DOHH2 (cell line): Measurements from ENCODE around the gene FOXB1.

Experiments used
- CTCF ChIP-seq: fragments of 200-600 bp; sonication (generic); IDR thresholded peaks from one replicate; pipeline ENCODE4 v1.5.1; 2014; ENCODE audit warnings: antibody characterized with exemption, mild to moderate bottlenecking, low read depth, low read length; ENCODE audit not compliant: poor library complexity, severe bottlenecking
- EZH2phosphoT487 ChIP-seq: fragments of 200-600 bp; sonication (generic); IDR thresholded peaks from 2 replicates; pipeline ENCODE4 v1.6.1; 2017; ENCODE audit warnings: borderline replicate concordance, mild to moderate bottlenecking, antibody characterized with exemption, low read length, moderate library complexity, mixed read lengths

GRCh38 chr15:60002528-60003218 is 1.4 kb upstream of the FOXB1 start:
- TF ChIP-seq CTCF (no peak), EZH2phosphoT487 (no peak)
